ENCODE measurements around the gene FBLN2.
"Not testable (repeated sequence)": the region's sequence is repeated elsewhere in the genome, so short reads cannot be mapped to it uniquely, and the experiment has no call there.

FBLN2 gene

GRCh38 chr3:13559764-13560525 lies 11.0 kb downstream of the FBLN2 start:
- Histone ChIP-seq H3K4me1 (ENCODE audit: control insufficient read depth in 1 of 2, insufficient read depth in 1 of 2, low read depth in 1 of 2, low read length in 1 of 2) (no peaks in the 10 kb centered on the region), H3K36me3 (no peaks in the 10 kb centered on the region), H3K9me3 (no peaks in the 10 kb centered on the region), H3K4me3 (ENCODE audit: low read depth in 1 of 2, low read length in 1 of 2) (no peak overlapping the region), H3K27ac (no peak overlapping the region), H3K27me3 (peaks cover 14% of the 10 kb centered on the region)
- TF ChIP-seq CTCF (IDR thresholded peaks at IDR 0.05), result no peak

- Histone ChIP-seq H3K4me1 (ENCODE audit: control insufficient read depth in 1 of 2, insufficient read depth in 1 of 2, low read depth in 1 of 2, low read length in 1 of 2) (no peaks in the 10 kb centered on the region), H3K36me3 (no peaks in the 10 kb centered on the region), H3K9me3 (no peaks in the 10 kb centered on the region), H3K4me3 (ENCODE audit: low read depth in 1 of 2, low read length in 1 of 2) (no peak overlapping the region), H3K27me3 (peaks cover 14% of the 10 kb centered on the region), H3K27ac (no peak overlapping the region)
- TF ChIP-seq CTCF (IDR thresholded peaks at IDR 0.05), result no peak
Observed at GRCh38 chr3:13561376-13561775, 12.5 kb downstream of the FBLN2 start.

- Histone ChIP-seq H3K4me3 (ENCODE audit: low read depth in 1 of 2, low read length in 1 of 2) (no peak overlapping the region), H3K4me1 (ENCODE audit: control insufficient read depth in 1 of 2, insufficient read depth in 1 of 2, low read depth in 1 of 2, low read length in 1 of 2) (no peaks in the 10 kb centered on the region), H3K9me3 (no peaks in the 10 kb centered on the region), H3K36me3 (no peaks in the 10 kb centered on the region), H3K27ac (no peak overlapping the region), H3K27me3 (peaks cover 14% of the 10 kb centered on the region)
- no peak for TF ChIP-seq CTCF (IDR thresholded peaks at IDR 0.05)
Observed at GRCh38 chr3:13561967-13562366, 13.0 kb downstream of the FBLN2 start.

GRCh38 chr3:13562421-13562820 lies 13.5 kb downstream of the FBLN2 start:
- peaks cover 14% of the 10 kb centered on the region for H3K27me3 ChIP-seq

GRCh38 chr3:13563321-13563720 lies 14.4 kb downstream of the FBLN2 start:
- H3K27ac ChIP-seq, result no peak overlapping the region
- H3K36me3 ChIP-seq, result no peaks in the 10 kb centered on the region
- H3K9me3 ChIP-seq, result no peaks in the 10 kb centered on the region
- TF ChIP-seq CTCF (IDR thresholded peaks at IDR 0.05), result no peak
- H3K27me3 ChIP-seq, result peaks cover 14% of the 10 kb centered on the region
- H3K4me1 ChIP-seq (ENCODE audit: control insufficient read depth in 1 of 2, insufficient read depth in 1 of 2, low read depth in 1 of 2, low read length in 1 of 2), result no peaks in the 10 kb centered on the region
- H3K4me3 ChIP-seq (ENCODE audit: low read depth in 1 of 2, low read length in 1 of 2), result no peak overlapping the region

More at GRCh38 chr3:13562421-13562820, 13.5 kb downstream of the FBLN2 start:
- H3K9me3 ChIP-seq; H3K36me3 ChIP-seq; H3K4me3 ChIP-seq (ENCODE audit: low read depth in 1 of 2, low read length in 1 of 2); H3K27ac ChIP-seq; H3K4me1 ChIP-seq (ENCODE audit: control insufficient read depth in 1 of 2, insufficient read depth in 1 of 2, low read depth in 1 of 2, low read length in 1 of 2): not testable (repeated sequence)

GRCh38 chr3:13563911-13564310 lies 15.0 kb downstream of the FBLN2 start:
- H3K27me3 ChIP-seq, result peaks cover 14% of the 10 kb centered on the region
- H3K4me1 ChIP-seq (ENCODE audit: control insufficient read depth in 1 of 2, insufficient read depth in 1 of 2, low read depth in 1 of 2, low read length in 1 of 2), result no peaks in the 10 kb centered on the region
- TF ChIP-seq CTCF (IDR thresholded peaks at IDR 0.05), result no peak
- no peaks in the 10 kb centered on the region for H3K36me3 ChIP-seq
- H3K9me3 ChIP-seq, result no peaks in the 10 kb centered on the region
- no peak overlapping the region for H3K27ac ChIP-seq
- H3K4me3 ChIP-seq (ENCODE audit: low read depth in 1 of 2, low read length in 1 of 2), result no peak overlapping the region

Data from neutrophil (primary cell).